ENCODE results near the gene OSCAR. TPM values are rescaled to one million over a fixed set of nuclear protein-coding genes. Genes with fewer than 3 reads are reported as not detected.

The OSCAR gene
- 1.2 TPM for polyA plus RNA-seq (2013, experiment 1 of 2)
- 0.91 TPM for polyA plus RNA-seq (2013, experiment 2 of 2)

GRCh38 chr19:54100561-54100960, at the start of gene OSCAR:
Gene OSCAR, minus strand, starts transcription at chr19:54100803. Its CDS starts 11 bp downstream, at chr19:54100792.
- Histone ChIP-seq H3K9me3 (ENCODE audit: control insufficient read depth, low read length) (no peaks in the 10 kb centered on the region), H3K4me3 (ENCODE audit: extremely low read depth, insufficient read depth, low read length, poor library complexity, severe bottlenecking) (no peak within 1 kb of the TSS), H3K27ac (ENCODE audit: low read depth, low read length, severe bottlenecking) (no peak within 1 kb of the TSS), H3K4me1 (ENCODE audit: control insufficient read depth, insufficient read depth, low read length, poor library complexity, severe bottlenecking) (peaks cover 4% of the 10 kb centered on the region), H3K36me3 (ENCODE audit: control insufficient read depth, insufficient read depth, low read length) (peaks cover 2% of the 10 kb centered on the region)
- WGBS, 2 experiments (ENCODE audit: insufficient coverage in 2 of 2): 81 to 92% methylated on average over 5 of the region's 5 CpGs

- WGBS, 2 experiments (ENCODE audit: insufficient coverage in 2 of 2): 89 to 91% methylated on average over 10 to 12 of the region's 12 CpGs
- Histone ChIP-seq H3K4me3 (ENCODE audit: extremely low read depth, insufficient read depth, low read length, poor library complexity, severe bottlenecking) (no peak overlapping the region), H3K36me3 (ENCODE audit: control insufficient read depth, insufficient read depth, low read length) (peaks cover 100% of the 10 kb centered on the region), H3K4me1 (ENCODE audit: control insufficient read depth, insufficient read depth, low read length, poor library complexity, severe bottlenecking) (peaks cover 4% of the 10 kb centered on the region), H3K27ac (ENCODE audit: low read depth, low read length, severe bottlenecking) (no peak overlapping the region), H3K9me3 (ENCODE audit: control insufficient read depth, low read length) (no peaks in the 10 kb centered on the region)
Measured at GRCh38 chr19:54149021-54149812, 48.6 kb upstream of the OSCAR start.

GRCh38 chr19:54148158-54148557, 47.6 kb upstream of the OSCAR start:
- no peaks in the 10 kb centered on the region for H3K9me3 ChIP-seq (ENCODE audit: control insufficient read depth, low read length)
- peaks cover 100% of the 10 kb centered on the region for H3K36me3 ChIP-seq (ENCODE audit: control insufficient read depth, insufficient read depth, low read length)
- H3K27ac ChIP-seq (ENCODE audit: low read depth, low read length, severe bottlenecking): no peak overlapping the region
- 94 to 98% methylated on average over 12 to 13 of the region's 19 CpGs for WGBS, 2 experiments (ENCODE audit: insufficient coverage in 2 of 2)
- H3K4me1 ChIP-seq (ENCODE audit: control insufficient read depth, insufficient read depth, low read length, poor library complexity, severe bottlenecking): peaks cover 2% of the 10 kb centered on the region
- no peak overlapping the region for H3K4me3 ChIP-seq (ENCODE audit: extremely low read depth, insufficient read depth, low read length, poor library complexity, severe bottlenecking)

GRCh38 chr19:54147676-54148075, 47.1 kb upstream of the OSCAR start:
- H3K36me3 ChIP-seq (ENCODE audit: control insufficient read depth, insufficient read depth, low read length): peaks cover 100% of the 10 kb centered on the region

GRCh38 chr19:54145541-54146158, 45.0 kb upstream of the OSCAR start:
- Histone ChIP-seq H3K36me3 (ENCODE audit: control insufficient read depth, insufficient read depth, low read length) (peaks cover 100% of the 10 kb centered on the region), H3K27ac (ENCODE audit: low read depth, low read length, severe bottlenecking) (no peak overlapping the region), H3K4me3 (ENCODE audit: extremely low read depth, insufficient read depth, low read length, poor library complexity, severe bottlenecking) (no peak overlapping the region), H3K4me1 (ENCODE audit: control insufficient read depth, insufficient read depth, low read length, poor library complexity, severe bottlenecking) (peaks cover 10% of the 10 kb centered on the region), H3K9me3 (ENCODE audit: control insufficient read depth, low read length) (no peaks in the 10 kb centered on the region)
- 97 to 98% methylated on average over 24 to 25 of the region's 28 CpGs for WGBS, 2 experiments (ENCODE audit: insufficient coverage in 2 of 2)

More at GRCh38 chr19:54147676-54148075, 47.1 kb upstream of the OSCAR start:
- Histone ChIP-seq H3K4me3 (ENCODE audit: extremely low read depth, insufficient read depth, low read length, poor library complexity, severe bottlenecking) (no peak overlapping the region), H3K9me3 (ENCODE audit: control insufficient read depth, low read length) (no peaks in the 10 kb centered on the region), H3K27ac (ENCODE audit: low read depth, low read length, severe bottlenecking) (no peak overlapping the region), H3K4me1 (ENCODE audit: control insufficient read depth, insufficient read depth, low read length, poor library complexity, severe bottlenecking) (no peaks in the 10 kb centered on the region)
- WGBS, 2 experiments (ENCODE audit: insufficient coverage in 2 of 2): 92 to 100% methylated on average over 2 of the region's 3 CpGs

- no peak overlapping the region for H3K27ac ChIP-seq (ENCODE audit: low read depth, low read length, severe bottlenecking)
- no peak overlapping the region for H3K4me3 ChIP-seq (ENCODE audit: extremely low read depth, insufficient read depth, low read length, poor library complexity, severe bottlenecking)
- 96% methylated on average over 4 of the region's 7 CpGs; no CpG with 5 or more reads in 1 of the 2 experiments for WGBS, 2 experiments (ENCODE audit: insufficient coverage in 2 of 2)
- peaks cover 82% of the 10 kb centered on the region for H3K36me3 ChIP-seq (ENCODE audit: control insufficient read depth, insufficient read depth, low read length)
- H3K9me3 ChIP-seq (ENCODE audit: control insufficient read depth, low read length): no peaks in the 10 kb centered on the region
- peaks cover 21% of the 10 kb centered on the region for H3K4me1 ChIP-seq (ENCODE audit: control insufficient read depth, insufficient read depth, low read length, poor library complexity, severe bottlenecking)
Measured at GRCh38 chr19:54142166-54142780, 41.7 kb upstream of the OSCAR start.

- no peak overlapping the region for H3K27ac ChIP-seq (ENCODE audit: low read depth, low read length, severe bottlenecking)
- 100% methylated on average over 1 of the region's 3 CpGs; no CpG with 5 or more reads in 1 of the 2 experiments for WGBS, 2 experiments (ENCODE audit: insufficient coverage in 2 of 2)
- peaks cover 73% of the 10 kb centered on the region for H3K36me3 ChIP-seq (ENCODE audit: control insufficient read depth, insufficient read depth, low read length)
Measured at GRCh38 chr19:54141356-54141755, 40.8 kb upstream of the OSCAR start.

GRCh38 chr19:54138489-54139256, 38.1 kb upstream of the OSCAR start:
- WGBS, 2 experiments (ENCODE audit: insufficient coverage in 2 of 2): 35 to 61% methylated on average over 15 of the region's 31 CpGs
- peaks cover 25% of the 10 kb centered on the region for H3K4me1 ChIP-seq (ENCODE audit: control insufficient read depth, insufficient read depth, low read length, poor library complexity, severe bottlenecking)
- H3K9me3 ChIP-seq (ENCODE audit: control insufficient read depth, low read length): no peaks in the 10 kb centered on the region
- no peak overlapping the region for H3K27ac ChIP-seq (ENCODE audit: low read depth, low read length, severe bottlenecking)
- peak overlapping the region; percentile 87 for H3K4me3 ChIP-seq (ENCODE audit: extremely low read depth, insufficient read depth, low read length, poor library complexity, severe bottlenecking)
- peaks cover 46% of the 10 kb centered on the region for H3K36me3 ChIP-seq (ENCODE audit: control insufficient read depth, insufficient read depth, low read length)

More at GRCh38 chr19:54141356-54141755, 40.8 kb upstream of the OSCAR start:
- no peaks in the 10 kb centered on the region for H3K9me3 ChIP-seq (ENCODE audit: control insufficient read depth, low read length)
- no peak overlapping the region for H3K4me3 ChIP-seq (ENCODE audit: extremely low read depth, insufficient read depth, low read length, poor library complexity, severe bottlenecking)
- peaks cover 21% of the 10 kb centered on the region for H3K4me1 ChIP-seq (ENCODE audit: control insufficient read depth, insufficient read depth, low read length, poor library complexity, severe bottlenecking)

- Histone ChIP-seq H3K4me3 (ENCODE audit: extremely low read depth, insufficient read depth, low read length, poor library complexity, severe bottlenecking) (peak within 1 kb of the TSS; percentile 87), H3K36me3 (ENCODE audit: control insufficient read depth, insufficient read depth, low read length) (peaks cover 39% of the 10 kb centered on the region), H3K27ac (ENCODE audit: low read depth, low read length, severe bottlenecking) (peak within 1 kb of the TSS; percentile 96), H3K9me3 (ENCODE audit: control insufficient read depth, low read length) (no peaks in the 10 kb centered on the region), H3K4me1 (ENCODE audit: control insufficient read depth, insufficient read depth, low read length, poor library complexity, severe bottlenecking) (peaks cover 25% of the 10 kb centered on the region)
- 0% methylated on average over 41 to 66 of the region's 103 CpGs for WGBS, 2 experiments (ENCODE audit: insufficient coverage in 2 of 2)
Measured at GRCh38 chr19:54137699-54138488, 37.3 kb upstream of the OSCAR start, which contains the start of gene CNOT3. Gene CNOT3, plus strand, starts transcription at chr19:54137762. Its CDS starts 5,217 bp downstream, at chr19:54142979.

Data from mesodermal cell (in vitro differentiated cells).